Vagina (tissue), 2 donors: ENCODE measurements around the gene NMT1. TPM values are rescaled to one million over a fixed set of nuclear protein-coding genes. Genes with fewer than 3 reads are reported as not detected.

Source experiments
- DNase-seq, 2 donors: peaks; one replicate each; pipeline ENCODE4 v3.0.0-alpha.2; 2017; ENCODE audit errors: extremely low spot score in 2 of 2
- H3K27ac ChIP-seq: fragments of 200-600 bp; sonication (generic); one replicate; pipeline ENCODE4 v1.5.1; 2019
- H3K27me3 ChIP-seq: fragments of 200-600 bp; sonication (generic); one replicate; pipeline ENCODE4 v1.5.1; 2019
- H3K36me3 ChIP-seq, 2 donors: fragments of 200-600 bp; sonication (generic); one replicate each; pipeline ENCODE4 v1.5.1; 2017 to 2019
- H3K4me1 ChIP-seq: fragments of 200-600 bp; sonication (generic); one replicate; pipeline ENCODE4 v1.5.1; 2019
- H3K4me3 ChIP-seq, 2 donors: fragments of 200-600 bp; sonication (generic); 1 replicate in 1 of 2; 2 replicates in 1 of 2; pipeline ENCODE4 v1.5.1; 2016 to 2019
- H3K9me3 ChIP-seq: fragments of 200-600 bp; sonication (generic); one replicate; pipeline ENCODE4 v1.5.1; 2019
- POLR2A ChIP-seq, 2 donors: fragments of 450-650 bp; IDR thresholded peaks; one replicate each; pipeline ENCODE4 v1.6.1; 2017; ENCODE audit warnings: antibody characterized with exemption in 2 of 2, mild to moderate bottlenecking in 2 of 2, moderate library complexity in 2 of 2
- POLR2AphosphoS5 ChIP-seq, 2 donors: sonication (generic); formaldehyde crosslinking; IDR thresholded peaks; one replicate each; pipeline ENCODE4 v1.9.0; 2017; ENCODE audit warnings: antibody characterized with exemption in 2 of 2, mild to moderate bottlenecking in 2 of 2, low read depth in 1 of 2; ENCODE audit not compliant: insufficient read depth in 1 of 2
- intact Hi-C: fragments of 100-400 bp; cut with DNase I; formaldehyde crosslinking; loops from one replicate; pipeline ENCODE4 v1.15.1; 2023
- total RNA-seq: library from RNA; depleted of rRNA; stranded (reverse); fragments of >200 nt; gene quantifications from one replicate; pipeline ENCODE4 v1.2.3, GENCODE V29; 2016
- TF ChIP-seq, protein P1 (sequence below), 3 experiments: fragments of 450-650 bp in 2 of 3; fragments of 200-600 bp in 1 of 3; sonication (generic) in 1 of 3; IDR thresholded peaks; one replicate each; pipeline ENCODE4 v1.5.1; 2017 to 2019; ENCODE audit warnings: antibody characterized with exemption in 3 of 3, mild to moderate bottlenecking in 2 of 3, moderate library complexity in 2 of 3

Gene NMT1
- total RNA-seq, 1 donor from 2014 or later, result 49.4 TPM

DNA sequence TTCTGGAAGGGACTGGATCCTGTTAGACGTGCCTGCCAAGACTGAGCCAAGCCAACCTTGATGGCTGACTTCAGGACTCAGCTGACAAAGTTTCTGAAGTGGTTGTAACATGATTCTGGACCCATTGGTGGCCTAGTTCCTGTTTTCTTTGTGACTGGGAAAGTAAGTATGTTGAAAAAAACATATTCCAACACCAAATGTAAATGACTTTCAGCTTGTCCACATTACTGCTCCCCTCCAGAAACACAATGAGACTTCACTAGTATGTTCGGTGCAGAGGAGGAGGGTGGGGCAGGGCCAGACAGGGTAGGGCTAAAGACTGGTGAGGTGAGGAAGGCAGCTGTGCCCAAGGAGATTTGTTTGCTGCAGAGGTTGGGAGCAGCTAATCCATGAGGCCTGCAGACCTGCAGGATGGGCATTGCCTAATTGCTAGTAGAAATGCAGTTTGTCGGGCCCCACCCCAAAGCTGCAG lies 26.4 kb downstream of the NMT1 start:
- intact Hi-C loops, result no loop called here
- DNase-seq, result no peak
- H3K4me1 ChIP-seq, result peaks cover 31% of the 10 kb centered on the region
- peak overlapping the region; percentile 16 for H3K27ac ChIP-seq
- H3K4me3 ChIP-seq, result no peak overlapping the region
- H3K36me3 ChIP-seq, result peaks cover 2 to 52% of the 10 kb centered on the region in 2 donors
- no peaks in the 10 kb centered on the region for H3K9me3 ChIP-seq
- TF ChIP-seq, protein P1, sequence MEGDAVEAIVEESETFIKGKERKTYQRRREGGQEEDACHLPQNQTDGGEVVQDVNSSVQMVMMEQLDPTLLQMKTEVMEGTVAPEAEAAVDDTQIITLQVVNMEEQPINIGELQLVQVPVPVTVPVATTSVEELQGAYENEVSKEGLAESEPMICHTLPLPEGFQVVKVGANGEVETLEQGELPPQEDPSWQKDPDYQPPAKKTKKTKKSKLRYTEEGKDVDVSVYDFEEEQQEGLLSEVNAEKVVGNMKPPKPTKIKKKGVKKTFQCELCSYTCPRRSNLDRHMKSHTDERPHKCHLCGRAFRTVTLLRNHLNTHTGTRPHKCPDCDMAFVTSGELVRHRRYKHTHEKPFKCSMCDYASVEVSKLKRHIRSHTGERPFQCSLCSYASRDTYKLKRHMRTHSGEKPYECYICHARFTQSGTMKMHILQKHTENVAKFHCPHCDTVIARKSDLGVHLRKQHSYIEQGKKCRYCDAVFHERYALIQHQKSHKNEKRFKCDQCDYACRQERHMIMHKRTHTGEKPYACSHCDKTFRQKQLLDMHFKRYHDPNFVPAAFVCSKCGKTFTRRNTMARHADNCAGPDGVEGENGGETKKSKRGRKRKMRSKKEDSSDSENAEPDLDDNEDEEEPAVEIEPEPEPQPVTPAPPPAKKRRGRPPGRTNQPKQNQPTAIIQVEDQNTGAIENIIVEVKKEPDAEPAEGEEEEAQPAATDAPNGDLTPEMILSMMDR (IDR thresholded peaks at IDR 0.05), result no peak
- peak in 1 of 2 donors; percentile 56 for TF ChIP-seq POLR2AphosphoS5 (IDR thresholded peaks at IDR 0.05; ENCODE audit: insufficient read depth in 1 of 2, low read depth in 1 of 2)
- H3K27me3 ChIP-seq, result no peaks in the 10 kb centered on the region

DNA sequence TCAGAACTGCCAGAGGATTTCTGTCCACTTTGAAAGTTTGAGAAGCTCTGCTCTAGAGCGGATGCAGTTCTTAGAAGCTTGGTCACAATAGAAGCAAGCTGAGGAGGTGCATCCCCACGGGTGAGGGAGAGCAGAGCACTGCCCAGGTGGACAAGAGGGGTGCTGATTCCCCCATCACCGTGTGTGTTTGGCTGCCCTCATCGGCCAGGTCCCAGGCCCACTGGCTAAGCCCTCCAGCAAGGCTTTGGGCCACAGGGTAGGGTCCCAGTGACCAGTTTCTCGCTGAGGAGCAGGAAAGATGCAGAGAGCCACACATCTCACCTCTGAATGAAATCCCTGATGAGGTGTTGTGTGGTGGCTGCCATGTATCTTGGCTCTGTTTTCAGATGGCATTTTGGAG lies 26.9 kb downstream of the NMT1 start:
- Histone ChIP-seq H3K9me3 (no peaks in the 10 kb centered on the region), H3K4me1 (peaks cover 34% of the 10 kb centered on the region), H3K36me3 (peaks cover 2 to 48% of the 10 kb centered on the region in 2 donors), H3K27ac (peak overlapping the region; percentile 16), H3K4me3 (no peak overlapping the region), H3K27me3 (no peaks in the 10 kb centered on the region)
- no peak for TF ChIP-seq POLR2AphosphoS5 (IDR thresholded peaks at IDR 0.05; ENCODE audit: insufficient read depth in 1 of 2, low read depth in 1 of 2)
- no peak for TF ChIP-seq POLR2A (IDR thresholded peaks at IDR 0.05)
- TF ChIP-seq, protein P1 (IDR thresholded peaks at IDR 0.05), result no peak
- DNase-seq, result no peak
- intact Hi-C loops, result no loop called here

DNA sequence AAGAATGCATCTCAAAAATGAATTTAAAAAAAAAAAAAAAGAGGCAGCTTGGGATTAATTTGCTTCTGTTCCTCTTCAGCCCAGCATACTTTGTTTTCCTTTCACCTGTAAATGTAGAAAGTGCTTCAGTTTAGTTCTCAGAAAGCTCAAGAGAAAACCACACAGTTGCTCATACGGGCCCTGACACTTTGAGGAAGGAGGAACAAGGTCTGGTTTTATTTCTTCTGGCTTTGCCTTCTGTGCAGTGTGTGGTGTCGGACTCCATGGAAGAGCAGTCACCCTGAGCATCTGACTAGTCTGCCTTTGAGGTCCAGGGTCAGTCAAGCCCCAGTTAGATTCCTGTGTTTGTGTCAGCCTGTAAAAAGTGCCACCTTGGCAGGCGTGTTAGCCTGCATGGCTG lies 27.6 kb downstream of the NMT1 start:
- peaks cover 2 to 42% of the 10 kb centered on the region in 2 donors for H3K36me3 ChIP-seq
- no peak for DNase-seq
- no peak overlapping the region for H3K27ac ChIP-seq
- TF ChIP-seq, protein P1 (IDR thresholded peaks at IDR 0.05), result no peak
- TF ChIP-seq POLR2A (IDR thresholded peaks at IDR 0.05), result no peak
- TF ChIP-seq POLR2AphosphoS5 (IDR thresholded peaks at IDR 0.05; ENCODE audit: insufficient read depth in 1 of 2, low read depth in 1 of 2), result no peak
- no peak overlapping the region for H3K4me3 ChIP-seq
- no peaks in the 10 kb centered on the region for H3K27me3 ChIP-seq
- H3K4me1 ChIP-seq, result peaks cover 42% of the 10 kb centered on the region
- H3K9me3 ChIP-seq, result no peaks in the 10 kb centered on the region
- intact Hi-C loops, result no loop called here

DNA sequence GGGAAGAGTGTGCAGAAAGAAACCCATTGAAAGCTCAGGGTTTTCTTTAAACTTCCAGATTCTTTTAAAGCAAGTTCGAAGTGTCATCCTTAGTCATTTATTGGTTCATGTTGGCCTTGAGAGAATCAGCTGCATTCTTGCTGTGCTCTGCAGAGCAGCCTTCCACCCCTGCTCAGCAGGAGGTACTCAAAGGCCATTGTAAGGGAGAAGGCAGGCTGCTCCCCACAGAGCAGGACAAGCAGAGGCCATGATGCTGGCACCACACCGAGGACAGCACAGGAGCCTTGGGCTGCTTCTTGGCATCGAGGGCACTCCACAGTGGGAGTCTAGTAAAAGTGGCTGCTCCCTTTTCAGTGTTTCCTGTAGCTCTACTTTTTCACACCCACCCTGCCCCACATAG lies 29.6 kb downstream of the NMT1 start:
- H3K4me3 ChIP-seq, result no peak overlapping the region
- TF ChIP-seq POLR2A (IDR thresholded peaks at IDR 0.05), result no peak
- TF ChIP-seq, protein P1 (IDR thresholded peaks at IDR 0.05), result no peak
- no peak for TF ChIP-seq POLR2AphosphoS5 (IDR thresholded peaks at IDR 0.05; ENCODE audit: insufficient read depth in 1 of 2, low read depth in 1 of 2)
- H3K27ac ChIP-seq, result peak overlapping the region; percentile 91
- H3K9me3 ChIP-seq, result no peaks in the 10 kb centered on the region
- peaks cover 2 to 51% of the 10 kb centered on the region in 2 donors for H3K36me3 ChIP-seq
- H3K27me3 ChIP-seq, result no peaks in the 10 kb centered on the region
- intact Hi-C loops, result no loop called here
- peaks cover 53% of the 10 kb centered on the region for H3K4me1 ChIP-seq
- DNase-seq, result no peak

DNA sequence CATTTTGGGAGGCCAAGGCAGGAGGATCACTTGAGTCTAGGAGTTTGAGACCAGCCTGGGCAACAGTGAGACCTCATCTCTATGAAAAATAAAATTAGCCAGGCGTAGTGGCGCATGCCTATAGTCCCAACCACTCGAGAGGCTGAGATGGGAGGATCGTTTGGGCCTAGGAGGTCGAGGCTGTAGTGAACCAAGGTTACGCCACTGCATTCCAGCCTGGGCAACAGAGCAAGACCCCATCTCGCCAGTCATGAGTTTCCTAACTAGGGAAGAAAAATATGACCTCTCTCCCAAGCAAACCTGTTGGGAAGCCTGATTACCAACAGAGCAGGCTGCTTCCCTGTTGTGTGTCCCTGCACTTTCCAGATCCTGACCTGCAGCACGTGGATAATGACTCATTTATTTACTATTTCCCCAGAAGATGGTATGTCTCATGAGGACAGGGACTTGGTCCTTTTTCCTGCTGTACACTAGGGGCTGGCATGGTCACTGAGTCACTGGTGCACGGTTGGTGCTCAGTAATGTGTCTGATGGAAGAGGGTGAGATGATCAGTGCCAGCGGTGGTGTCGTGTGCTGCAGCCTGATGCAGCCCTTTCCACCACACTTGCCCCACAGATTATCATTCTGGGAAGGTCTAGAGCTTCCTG lies 30.8 kb downstream of the NMT1 start:
- H3K27me3 ChIP-seq, result no peaks in the 10 kb centered on the region
- TF ChIP-seq, protein P1 (IDR thresholded peaks at IDR 0.05), result no peak
- TF ChIP-seq POLR2A (IDR thresholded peaks at IDR 0.05) (no peak), POLR2AphosphoS5 (IDR thresholded peaks at IDR 0.05; ENCODE audit: insufficient read depth in 1 of 2, low read depth in 1 of 2) (no peak)
- intact Hi-C loops, result no loop called here
- H3K9me3 ChIP-seq, result no peaks in the 10 kb centered on the region
- peaks cover 0 to 55% of the 10 kb centered on the region in 2 donors for H3K36me3 ChIP-seq
- H3K4me1 ChIP-seq, result peaks cover 53% of the 10 kb centered on the region
- peak overlapping the region; percentile 91 for H3K27ac ChIP-seq
- no peak for DNase-seq
- no peak overlapping the region for H3K4me3 ChIP-seq
